Left ventricle myocardium inferior (tissue), 1 donor: ENCODE results near the gene OR2V1. TPM values are rescaled to one million over a fixed set of nuclear protein-coding genes. Genes with fewer than 3 reads are reported as not detected.

Experiments used
- DNase-seq: peaks from one replicate; pipeline ENCODE4 v3.0.0-alpha.2; 2020
- H3K27ac ChIP-seq: fragments of 200-600 bp; replicated peaks from 2 replicates; pipeline ENCODE4 v1.8.0; 2021
- H3K27me3 ChIP-seq: fragments of 200-600 bp; 2 replicates; pipeline ENCODE4 v1.8.0; 2021; ENCODE audit warnings: low read depth
- H3K36me3 ChIP-seq: fragments of 200-600 bp; 2 replicates; pipeline ENCODE4 v1.8.0; 2021
- H3K4me1 ChIP-seq: fragments of 200-600 bp; 2 replicates; pipeline ENCODE4 v1.8.0; 2021
- H3K4me3 ChIP-seq: fragments of 200-600 bp; 2 replicates; pipeline ENCODE4 v1.8.0; 2021; ENCODE audit warnings: mild to moderate bottlenecking, moderate library complexity
- H3K9me3 ChIP-seq: fragments of 200-600 bp; replicated peaks from 2 replicates; pipeline ENCODE4 v1.8.0; 2021
- CTCF ChIP-seq: fragments of 200-600 bp; IDR thresholded peaks from 2 replicates; pipeline ENCODE4 v1.8.0; 2021; ENCODE audit warnings: antibody characterized with exemption, mild to moderate bottlenecking, borderline replicate concordance
- intact Hi-C: fragments of 100-400 bp; cut with micrococcal nuclease; formaldehyde crosslinking; loops from one replicate; pipeline ENCODE4 v1.11.0; 2022
- total RNA-seq: library from RNA; stranded (reverse); fragmentation: NEBNext Ultra II Directional; extraction: Animal tissue kit (Norgen Biotek cat#: 25700); gene quantifications from one replicate; pipeline ENCODE4 v1.2.1, GENCODE V29; 2021
- donor health status: DM: no; HTN: yes; CAD: no; lungs with severe emphysema.

Gene OR2V1
- total RNA-seq, 1 donor from 2014 or later, result not detected

DNA sequence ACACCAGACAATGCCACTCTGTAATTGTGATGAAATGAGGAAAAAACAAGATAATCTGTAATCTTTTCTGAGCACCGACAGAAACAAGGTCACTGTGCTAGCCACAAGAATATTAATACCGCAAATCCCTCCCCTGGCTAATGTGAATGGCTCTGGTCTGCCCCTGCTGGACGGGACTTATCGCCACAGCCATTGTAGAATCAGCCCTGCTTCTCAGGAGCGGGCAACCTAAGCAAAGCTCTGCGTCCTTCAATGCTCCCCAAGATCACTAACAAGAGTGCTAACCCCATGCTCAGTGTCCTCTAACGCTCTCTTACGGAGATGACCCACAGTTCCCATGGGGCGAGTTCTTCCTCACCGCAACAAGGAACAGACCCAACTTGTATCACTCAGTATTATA is 42.7 kb downstream of the OR2V1 start:
- intact Hi-C loops, result no loop called here
- TF ChIP-seq CTCF, result peak; percentile 33
- DNase-seq, result no peak
- Histone ChIP-seq H3K27me3 (peaks cover 38% of the 10 kb centered on the region), H3K4me1 (no peaks in the 10 kb centered on the region), H3K27ac (no peak overlapping the region), H3K4me3 (no peak overlapping the region), H3K36me3 (no peaks in the 10 kb centered on the region), H3K9me3 (peaks cover 4% of the 10 kb centered on the region)

GRCh38 chr5:181087309-181087708 is 43.7 kb downstream of the OR2V1 start:
- Histone ChIP-seq H3K4me1 (no peaks in the 10 kb centered on the region), H3K4me3 (no peak overlapping the region), H3K27me3 (peaks cover 37% of the 10 kb centered on the region), H3K27ac (no peak overlapping the region), H3K9me3 (peaks cover 11% of the 10 kb centered on the region), H3K36me3 (no peaks in the 10 kb centered on the region)
- TF ChIP-seq CTCF, result no peak
- DNase-seq, result no peak
- intact Hi-C loops, result no loop called here

- no peak overlapping the region for H3K4me3 ChIP-seq
- no peaks in the 10 kb centered on the region for H3K36me3 ChIP-seq
- no peak for DNase-seq
- H3K27ac ChIP-seq, result no peak overlapping the region
- no peak for TF ChIP-seq CTCF
- H3K4me1 ChIP-seq, result no peaks in the 10 kb centered on the region
- H3K27me3 ChIP-seq, result peaks cover 38% of the 10 kb centered on the region
- peaks cover 15% of the 10 kb centered on the region for H3K9me3 ChIP-seq
- intact Hi-C loops, result no loop called here
Observed at GRCh38 chr5:181086884-181087205, 44.1 kb downstream of the OR2V1 start.

DNA sequence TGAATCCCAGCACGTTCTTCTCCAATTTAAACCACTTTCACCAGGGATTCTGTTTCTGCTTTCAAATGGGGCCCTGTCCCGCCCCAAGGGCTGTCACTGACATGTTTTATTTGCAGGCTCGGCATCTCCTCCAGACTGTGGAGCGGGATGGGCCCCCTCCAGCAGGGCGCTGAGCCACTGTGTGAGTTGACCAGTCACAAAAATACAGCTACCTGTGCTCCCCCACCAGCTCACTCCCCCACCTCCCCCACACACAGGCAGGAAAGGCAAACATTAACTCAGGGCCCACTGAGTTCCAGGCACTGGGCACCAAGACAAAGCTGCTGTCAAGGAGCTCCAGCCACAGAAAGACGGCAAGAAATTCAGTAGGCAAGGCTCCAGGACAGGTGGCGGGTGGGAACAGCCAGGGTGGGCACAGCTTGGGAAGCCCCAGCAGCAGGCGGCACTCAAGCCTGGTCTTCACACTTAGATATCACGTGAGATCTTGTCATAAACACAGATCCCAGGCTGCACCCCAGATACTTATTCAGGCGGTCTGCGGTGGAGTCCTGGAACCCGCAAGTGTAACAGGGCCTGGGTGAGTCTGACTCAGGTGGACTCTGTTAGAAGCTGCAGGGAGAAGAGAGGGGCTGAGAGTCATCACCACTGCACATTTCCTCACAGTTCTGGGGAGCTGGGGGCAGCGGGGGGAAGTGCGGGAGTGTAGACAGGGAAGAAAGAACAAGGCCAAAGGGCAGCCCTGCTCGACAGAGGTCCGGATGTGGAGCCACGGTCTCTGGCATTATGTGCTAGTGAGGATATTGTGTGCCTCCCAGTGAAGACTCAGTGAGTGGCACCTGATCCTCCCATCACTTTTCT is 44.7 kb downstream of the OR2V1 start:
- no peaks in the 10 kb centered on the region for H3K4me1 ChIP-seq
- no peak overlapping the region for H3K4me3 ChIP-seq
- no peaks in the 10 kb centered on the region for H3K36me3 ChIP-seq
- intact Hi-C loops, result no loop called here
- TF ChIP-seq CTCF, result no peak
- H3K9me3 ChIP-seq, result peaks cover 15% of the 10 kb centered on the region
- peaks cover 44% of the 10 kb centered on the region for H3K27me3 ChIP-seq
- H3K27ac ChIP-seq, result no peak overlapping the region
- DNase-seq, result no peak

GRCh38 chr5:181084621-181085195 is 46.3 kb downstream of the OR2V1 start:
- H3K27ac ChIP-seq, result no peak overlapping the region
- H3K4me1 ChIP-seq, result no peaks in the 10 kb centered on the region
- peaks cover 15% of the 10 kb centered on the region for H3K9me3 ChIP-seq
- no peak for DNase-seq
- H3K36me3 ChIP-seq, result no peaks in the 10 kb centered on the region
- intact Hi-C loops, result no loop called here
- H3K4me3 ChIP-seq, result no peak overlapping the region
- TF ChIP-seq CTCF, result no peak
- H3K27me3 ChIP-seq, result peaks cover 49% of the 10 kb centered on the region
